Stimulated activated CD4-positive, alpha-beta T cell treated with anti-CD3 and anti-CD28 coated beads, Interleukin-2, amount 100 ng/mL, for 4 hours (primary cell): Measurements from ENCODE around the gene ADGRD1.
"Not testable (repeated sequence)": the region's sequence is repeated elsewhere in the genome, so short reads cannot be mapped to it uniquely, and the experiment has no call there.

Experiments
- DNase-seq: peaks from one replicate; pipeline ENCODE4 v3.0.0-alpha.2; 2020; ENCODE audit warnings: low read depth

ADGRD1 gene

GRCh38 chr12:131123817-131124216 lies 170.1 kb downstream of the ADGRD1 start:
- no peak for DNase-seq

GRCh38 chr12:131124487-131125280 lies 171.0 kb downstream of the ADGRD1 start:
- no peak for DNase-seq

- no peak for DNase-seq
Measured at GRCh38 chr12:131126662-131127173, 173.0 kb downstream of the ADGRD1 start.

- DNase-seq, result no peak
Measured at GRCh38 chr12:131128556-131128955, 174.8 kb downstream of the ADGRD1 start.

GRCh38 chr12:131128966-131129619 lies 175.4 kb downstream of the ADGRD1 start:
- DNase-seq, result not testable (repeated sequence)

- no peak for DNase-seq
Measured at GRCh38 chr12:131129839-131130238, 176.1 kb downstream of the ADGRD1 start.

GRCh38 chr12:131130311-131130911 lies 176.7 kb downstream of the ADGRD1 start:
- no peak for DNase-seq

- DNase-seq, result no peak
Measured at GRCh38 chr12:131131077-131131807, 177.5 kb downstream of the ADGRD1 start.

GRCh38 chr12:131131808-131132117 lies 178.1 kb downstream of the ADGRD1 start:
- no peak for DNase-seq

- DNase-seq, result peak; percentile 57
Measured at GRCh38 chr12:131132118-131132892, 178.6 kb downstream of the ADGRD1 start.

GRCh38 chr12:131133015-131133905 lies 179.6 kb downstream of the ADGRD1 start:
- no peak for DNase-seq

GRCh38 chr12:131133994-131134393 lies 180.3 kb downstream of the ADGRD1 start:
- DNase-seq, result no peak

GRCh38 chr12:131134523-131135310 lies 181.0 kb downstream of the ADGRD1 start:
- no peak for DNase-seq

- DNase-seq, result no peak
Measured at GRCh38 chr12:131135311-131135785, 181.6 kb downstream of the ADGRD1 start.

GRCh38 chr12:131135786-131136538 lies 182.3 kb downstream of the ADGRD1 start:
- DNase-seq, result no peak

- DNase-seq, result no peak
Measured at GRCh38 chr12:131136539-131136872, 182.8 kb downstream of the ADGRD1 start.

GRCh38 chr12:131137009-131137835 lies 183.5 kb downstream of the ADGRD1 start:
- no peak for DNase-seq
